Chondrocyte (in vitro differentiated cells): ENCODE measurements around the gene DPH3. TPM values are rescaled to one million over a fixed set of nuclear protein-coding genes. Genes with fewer than 3 reads are reported as not detected.

ENCODE experiments used
- DNase-seq: peaks from one replicate; pipeline ENCODE4 v3.0.0; 2021; ENCODE audit warnings: mixed read lengths, low spot score
- H3K27ac Mint-ChIP-seq: one replicate; pipeline ENCODE4 v1.8.0; 2021; ENCODE audit warnings: mild to moderate bottlenecking, moderate library complexity, mixed read lengths; ENCODE audit not compliant: unreplicated experiment
- H3K27me3 Mint-ChIP-seq: 2 replicates; pipeline ENCODE4 v1.8.0; 2021; ENCODE audit warnings: low read depth, mixed read lengths
- H3K36me3 Mint-ChIP-seq: 2 replicates; pipeline ENCODE4 v1.8.0; 2021; ENCODE audit warnings: low read depth, mixed read lengths
- H3K4me1 Mint-ChIP-seq: 2 replicates; pipeline ENCODE4 v1.8.0; 2021; ENCODE audit warnings: low read depth, mild to moderate bottlenecking, mixed read lengths
- H3K4me3 Mint-ChIP-seq: one replicate; pipeline ENCODE4 v1.8.0; 2021; ENCODE audit warnings: mild to moderate bottlenecking, moderate library complexity, mixed read lengths; ENCODE audit not compliant: unreplicated experiment
- H3K9me3 Mint-ChIP-seq: 2 replicates; pipeline ENCODE4 v1.8.0; 2021; ENCODE audit warnings: low read depth, mixed read lengths
- CTCF ChIP-seq: fragments of 200-600 bp; sonication (generic); IDR thresholded peaks from 2 replicates; pipeline ENCODE4 v1.5.0; 2021; ENCODE audit warnings: antibody characterized with exemption, mild to moderate bottlenecking, moderate library complexity
- total RNA-seq: library from RNA; stranded (reverse); gene quantifications from 3 replicates; pipeline ENCODE4 v1.2.1, GENCODE V29; 2021

DPH3 gene
- total RNA-seq, 1 donor from 2014 or later = 20.5 TPM

- H3K4me3 Mint-ChIP-seq = no peak overlapping the region
- no peaks in the 10 kb centered on the region for H3K27me3 Mint-ChIP-seq
Observed at GRCh38 chr3:16302082-16302631, 37.4 kb upstream of the DPH3 start.

GRCh38 chr3:16301507-16301906 is 36.8 kb upstream of the DPH3 start:
- no peak overlapping the region for H3K27ac Mint-ChIP-seq
- H3K4me1 Mint-ChIP-seq = peaks cover 11% of the 10 kb centered on the region
- no peak overlapping the region for H3K4me3 Mint-ChIP-seq

More at GRCh38 chr3:16302082-16302631, 37.4 kb upstream of the DPH3 start:
- DNase-seq = no peak
- no peak for TF ChIP-seq CTCF
- H3K36me3 Mint-ChIP-seq = peaks cover 14% of the 10 kb centered on the region
- peaks cover 11% of the 10 kb centered on the region for H3K4me1 Mint-ChIP-seq
- H3K27ac Mint-ChIP-seq = no peak overlapping the region
- H3K9me3 Mint-ChIP-seq = peaks cover 1% of the 10 kb centered on the region

GRCh38 chr3:16300881-16301359 is 36.2 kb upstream of the DPH3 start:
- Mint-ChIP-seq H3K27me3 (no peaks in the 10 kb centered on the region), H3K36me3 (peaks cover 20% of the 10 kb centered on the region), H3K4me3 (no peak overlapping the region), H3K4me1 (peaks cover 11% of the 10 kb centered on the region), H3K27ac (no peak overlapping the region), H3K9me3 (peaks cover 3% of the 10 kb centered on the region)
- TF ChIP-seq CTCF = no peak
- no peak for DNase-seq

More at GRCh38 chr3:16301507-16301906, 36.8 kb upstream of the DPH3 start:
- Mint-ChIP-seq H3K9me3 (peaks cover 3% of the 10 kb centered on the region), H3K36me3 (peaks cover 17% of the 10 kb centered on the region), H3K27me3 (no peaks in the 10 kb centered on the region)
- no peak for DNase-seq
- TF ChIP-seq CTCF = no peak

DNA sequence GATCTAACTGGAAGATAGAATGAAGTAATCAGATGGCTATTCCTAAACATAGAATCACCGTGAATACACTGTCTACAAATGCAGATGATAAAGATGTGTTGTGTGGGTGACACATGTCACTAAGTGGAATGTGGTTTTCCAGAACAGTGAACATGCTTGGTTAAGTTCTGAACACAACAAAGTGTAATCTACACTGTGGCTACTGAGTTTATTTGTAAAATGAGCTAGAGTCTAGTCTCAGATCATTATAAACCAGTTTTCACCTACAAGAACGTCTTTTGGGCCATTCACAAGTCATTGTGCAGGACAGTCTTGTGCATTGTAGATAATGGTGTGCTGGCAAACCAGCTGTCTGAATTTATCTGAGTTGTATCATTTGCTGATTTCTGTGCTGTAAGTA is 35.6 kb upstream of the DPH3 start:
- no peak for TF ChIP-seq CTCF
- Mint-ChIP-seq H3K27me3 (no peaks in the 10 kb centered on the region), H3K9me3 (peaks cover 3% of the 10 kb centered on the region), H3K27ac (no peak overlapping the region), H3K4me3 (no peak overlapping the region), H3K4me1 (peaks cover 11% of the 10 kb centered on the region), H3K36me3 (peaks cover 26% of the 10 kb centered on the region)
- no peak for DNase-seq

GRCh38 chr3:16299746-16300145 is 35.0 kb upstream of the DPH3 start:
- no peak for DNase-seq
- H3K36me3 Mint-ChIP-seq = peaks cover 27% of the 10 kb centered on the region
- peaks cover 3% of the 10 kb centered on the region for H3K9me3 Mint-ChIP-seq
- H3K4me3 Mint-ChIP-seq = no peak overlapping the region
- peaks cover 11% of the 10 kb centered on the region for H3K4me1 Mint-ChIP-seq
- TF ChIP-seq CTCF = no peak
- H3K27me3 Mint-ChIP-seq = no peaks in the 10 kb centered on the region
- H3K27ac Mint-ChIP-seq = no peak overlapping the region
